GM18502 (cell line): Measurements from ENCODE around the gene POLG.

Experiments
- ATAC-seq: cut with Tn5 transposase; IDR thresholded peaks from one replicate; pipeline ENCODE4 v1.9.1; 2021; ENCODE audit warnings: mild to moderate bottlenecking; ENCODE audit not compliant: unreplicated experiment, poor library complexity

Gene POLG

GRCh38 chr15:89358755-89359439, 24.3 kb upstream of the POLG start:
- peak; percentile 89 for ATAC-seq

DNA sequence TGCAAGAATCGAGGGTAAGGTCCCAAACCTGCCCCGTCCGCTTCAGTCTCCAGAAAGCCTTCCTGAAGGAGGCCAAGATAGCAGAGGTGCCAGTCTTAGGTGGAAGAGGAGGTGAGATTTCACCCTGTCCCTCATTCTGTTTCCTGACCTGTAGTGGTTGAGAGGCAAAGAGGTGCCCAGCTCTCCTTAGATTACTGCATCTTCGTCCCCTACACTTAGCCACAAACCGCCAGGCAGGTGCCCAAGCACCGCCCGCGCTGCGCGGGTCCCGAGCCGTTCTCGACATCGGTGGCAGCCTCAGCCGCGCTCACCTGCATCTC, 23.8 kb upstream of the POLG start:
- peak; percentile 4 for ATAC-seq

DNA sequence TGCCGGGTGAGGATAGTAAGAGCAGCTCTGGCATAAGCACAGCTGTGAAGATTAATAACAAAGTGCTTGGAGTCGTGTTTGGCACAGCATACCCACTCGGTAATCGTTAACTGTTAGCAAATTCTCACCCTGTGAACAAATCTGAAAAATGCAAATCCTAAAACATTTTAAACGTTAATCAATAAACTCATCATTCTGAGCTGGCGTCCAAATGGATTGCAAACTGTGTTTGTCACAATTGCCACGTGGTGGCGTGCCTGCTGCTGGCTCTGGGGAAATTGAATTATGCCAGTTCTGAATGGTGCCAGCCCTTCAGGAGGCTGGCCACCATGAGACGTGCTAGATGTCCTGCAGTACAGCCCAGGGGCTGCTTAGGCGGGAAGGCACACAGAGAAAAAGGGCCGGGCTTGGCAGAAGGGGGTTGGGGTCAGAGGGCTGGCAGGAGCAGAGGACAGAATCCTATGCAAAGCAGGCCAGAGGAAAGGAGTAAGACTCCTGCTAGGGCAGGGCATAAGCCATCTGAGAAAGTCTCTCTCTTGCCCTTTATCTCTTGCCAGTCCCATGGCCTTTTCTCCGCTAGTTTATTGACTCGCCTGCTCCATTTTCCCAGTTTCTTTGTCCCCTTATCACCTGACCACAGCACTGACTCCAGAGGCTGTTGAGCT, 22.1 kb upstream of the POLG start:
- ATAC-seq: no peak

DNA sequence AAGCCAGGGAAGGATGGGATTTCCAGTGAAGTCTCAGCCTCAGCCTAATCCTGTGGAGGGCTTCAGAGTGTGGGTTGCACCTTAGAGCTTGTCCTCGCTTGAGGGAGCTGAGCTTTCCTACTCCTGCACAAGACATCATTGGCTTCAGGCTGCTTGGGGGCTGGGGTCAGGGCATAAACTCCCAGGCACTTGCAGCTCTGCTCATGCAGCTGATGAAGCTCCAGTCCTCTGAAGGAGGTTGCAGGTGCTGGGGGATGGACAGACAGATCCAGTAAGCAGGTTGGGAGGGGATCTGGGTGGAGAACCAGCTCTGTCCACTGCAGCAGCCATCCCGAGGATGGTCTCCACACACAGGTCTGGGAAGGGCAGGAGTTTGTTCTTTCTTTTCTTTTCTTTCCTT, 19.4 kb upstream of the POLG start:
- ATAC-seq: no peak

DNA sequence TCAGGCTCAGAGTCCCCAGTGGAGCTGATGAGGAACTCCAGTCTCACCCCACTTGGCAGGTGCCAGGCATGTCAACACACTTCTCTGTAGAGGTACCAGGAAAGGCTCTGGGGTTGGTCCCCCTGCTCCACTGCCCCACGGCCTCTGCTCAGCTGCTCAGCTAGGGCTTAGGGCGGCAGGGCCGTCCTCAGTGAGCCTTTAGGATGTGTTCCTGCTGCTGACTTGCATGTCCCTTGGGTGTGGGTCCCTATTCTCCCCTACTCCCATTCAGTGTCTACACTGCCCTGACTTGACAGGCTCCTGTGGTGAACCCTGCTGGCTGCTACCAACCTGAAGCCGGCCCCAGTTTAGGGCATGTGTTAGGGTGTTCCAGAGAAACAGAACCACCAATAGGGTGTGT, 17.9 kb upstream of the POLG start:
- no peak for ATAC-seq

DNA sequence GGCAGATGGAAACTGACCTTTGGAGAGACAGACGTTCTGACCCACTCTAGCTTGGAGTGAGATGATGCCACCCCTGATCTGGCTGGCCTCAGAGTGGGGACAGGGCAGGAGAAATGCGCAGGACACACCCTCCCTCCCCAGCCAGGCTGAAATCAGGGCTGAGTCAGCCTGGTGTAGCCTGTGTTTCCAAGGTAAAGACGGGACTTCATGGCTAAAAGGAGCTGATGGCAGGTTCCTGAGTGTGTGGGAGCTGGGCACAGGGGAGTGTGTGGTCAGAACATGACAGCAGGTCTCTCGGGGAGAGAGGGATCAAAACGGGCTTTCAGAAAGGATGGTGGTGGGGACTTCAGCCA, 14.6 kb upstream of the POLG start:
- no peak for ATAC-seq

- no peak for ATAC-seq
Measured at GRCh38 chr15:89346516-89347231, 12.1 kb upstream of the POLG start.

DNA sequence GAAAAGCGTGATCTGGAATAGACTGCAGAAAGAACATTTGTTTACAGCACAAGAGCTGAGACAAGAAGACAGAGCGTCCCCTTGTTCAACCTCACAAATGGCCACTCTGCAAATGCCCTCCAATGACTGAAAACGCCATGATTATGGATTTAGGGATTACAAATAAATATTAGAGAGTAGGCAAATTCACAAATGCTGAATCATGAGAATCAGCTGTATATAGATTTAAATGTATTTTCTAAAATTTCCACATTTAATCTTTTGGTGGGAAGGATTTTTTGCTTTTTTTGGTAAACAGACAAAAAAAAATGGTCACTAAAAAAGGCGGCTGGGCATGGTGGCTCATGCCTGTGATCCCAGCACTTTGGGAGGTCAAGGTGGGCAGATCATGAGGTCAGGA, 10.6 kb upstream of the POLG start:
- no peak for ATAC-seq

GRCh38 chr15:89342840-89343239, 8.2 kb upstream of the POLG start:
- ATAC-seq: no peak

GRCh38 chr15:89341316-89342005, 6.8 kb upstream of the POLG start:
- ATAC-seq: no peak

DNA sequence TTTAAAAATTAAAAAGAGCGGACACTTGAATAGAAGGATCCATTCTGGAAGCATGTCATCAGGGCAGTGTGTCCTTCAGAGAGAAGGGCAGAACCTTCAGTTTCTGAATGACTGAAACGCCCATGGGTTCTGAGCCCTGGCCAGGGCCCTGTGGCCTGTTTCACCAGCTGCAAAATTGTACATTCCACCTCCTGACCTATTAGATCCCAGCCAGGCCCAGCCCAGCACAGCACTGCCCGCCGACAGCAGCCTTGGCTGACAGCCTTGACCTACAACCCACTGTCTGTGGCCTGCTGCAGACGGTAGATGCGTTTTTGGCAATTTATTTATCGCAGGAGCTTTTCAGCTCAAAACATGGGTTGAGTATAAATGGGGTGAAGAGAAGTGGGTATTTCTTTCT, 5.9 kb upstream of the POLG start:
- ATAC-seq: no peak

- ATAC-seq: no peak
Measured at GRCh38 chr15:89338036-89338435, 3.4 kb upstream of the POLG start.

DNA sequence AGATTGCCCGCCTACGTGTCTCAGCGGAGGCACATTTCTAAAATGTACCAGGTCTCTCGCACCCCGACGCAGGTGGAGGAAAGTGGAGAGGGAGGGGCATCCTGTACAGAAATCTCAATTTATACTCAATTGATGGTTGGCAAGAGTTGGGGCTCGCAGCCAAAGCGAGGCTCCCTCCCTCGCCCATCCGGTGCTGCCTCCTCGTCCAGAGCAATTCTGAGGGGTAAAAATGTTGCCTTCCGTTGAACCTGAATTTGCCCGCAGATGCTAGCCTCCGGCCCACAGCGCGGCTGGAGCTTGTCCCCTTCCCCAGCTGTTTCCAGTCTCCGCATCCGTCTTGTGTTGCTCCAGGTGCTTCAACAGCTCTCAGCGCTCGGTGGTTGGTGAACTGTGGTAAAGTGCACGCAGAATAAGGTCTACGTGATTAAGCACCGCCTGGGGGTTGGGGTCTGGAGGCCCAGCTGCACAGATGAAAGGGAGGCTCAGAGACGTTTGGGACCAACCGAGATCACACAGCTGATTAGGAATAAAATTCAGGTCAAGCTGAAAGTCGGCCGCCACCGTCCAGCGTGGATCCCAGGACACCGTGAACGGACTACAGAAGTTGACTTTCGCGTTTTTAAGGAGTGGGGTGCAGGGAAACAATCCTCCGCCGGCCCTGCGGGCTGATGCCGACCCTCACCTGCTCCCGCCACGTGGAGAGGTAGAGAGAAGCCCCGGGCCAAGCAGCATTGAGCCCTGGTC, 846 bp upstream of the POLG start:
- peak; percentile 29 for ATAC-seq

- ATAC-seq: peak; percentile 29
Measured at GRCh38 chr15:89333959-89334509, 590 bp downstream of the POLG start.

DNA sequence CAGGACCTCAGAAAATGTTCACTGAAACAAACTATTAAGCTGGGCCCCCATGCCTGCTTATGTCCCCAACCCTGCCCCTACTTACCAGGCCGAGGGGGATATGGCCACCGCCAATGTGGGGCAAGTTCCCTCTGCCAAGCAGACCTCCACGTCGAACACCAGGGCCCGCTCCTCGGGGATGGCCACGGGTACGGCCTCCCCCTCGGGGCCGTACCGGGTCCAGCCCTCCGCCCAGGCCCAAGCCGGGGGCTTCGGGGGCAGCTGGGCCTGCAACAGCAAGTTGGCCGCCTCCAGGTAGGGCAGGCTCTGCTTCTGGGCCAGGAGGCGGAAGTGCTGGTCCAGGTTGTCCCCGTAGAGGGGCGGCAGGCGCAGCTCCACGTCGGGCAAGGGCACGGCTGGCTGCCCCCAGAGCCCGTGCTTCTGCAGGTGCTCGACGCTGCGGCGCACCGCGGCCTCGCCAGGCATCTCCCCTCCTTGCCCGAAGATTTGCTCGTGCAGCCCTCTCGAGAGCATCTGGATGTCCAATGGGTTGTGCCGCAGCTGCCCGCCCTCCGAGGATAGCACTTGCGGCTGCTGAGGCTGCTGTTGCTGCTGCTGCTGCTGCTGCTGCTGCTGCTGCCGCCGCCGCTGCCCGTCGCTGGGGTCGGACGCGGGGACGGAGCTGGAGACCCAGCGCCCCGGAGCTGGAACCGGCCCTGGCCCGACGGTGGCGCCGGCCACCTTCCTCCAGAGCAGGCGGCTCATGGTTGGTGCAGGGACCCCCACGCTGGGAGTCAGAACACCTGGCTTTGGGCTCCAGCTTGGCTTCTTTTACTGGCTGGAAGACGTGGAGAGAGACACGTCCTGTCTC, 1.4 kb downstream of the POLG start:
- no peak for ATAC-seq

- ATAC-seq: no peak
Measured at GRCh38 chr15:89332446-89332845, 2.2 kb downstream of the POLG start.

- ATAC-seq: no peak
Measured at GRCh38 chr15:89330881-89331595, 3.6 kb downstream of the POLG start.

DNA sequence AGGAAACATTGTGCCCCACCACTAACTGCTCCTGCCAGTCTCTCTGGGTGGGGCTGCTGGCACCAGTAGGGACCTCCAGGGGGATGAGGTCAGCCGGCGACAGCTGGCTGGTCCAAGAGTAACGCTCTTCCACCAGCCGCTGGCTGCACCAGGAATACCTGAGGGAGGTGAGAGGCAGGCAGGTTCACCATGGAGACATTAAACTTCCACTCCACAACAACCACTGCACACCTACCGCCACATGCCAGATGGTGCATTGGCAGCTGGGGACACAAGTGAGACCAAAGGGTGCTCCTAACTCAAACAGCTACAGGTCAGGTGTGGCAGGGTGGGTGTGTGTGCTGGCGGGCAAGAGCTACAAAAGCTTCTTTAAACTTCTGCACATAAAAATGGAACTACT, 4.5 kb downstream of the POLG start:
- no peak for ATAC-seq
